C4-2B (cell line): ENCODE results near the gene SPATA13.

Experiments
- ZFX ChIP-seq: fragments of 450-650 bp; IDR thresholded peaks from 2 replicates; pipeline ENCODE4 v1.6.1; 2017
- TF ChIP-seq, protein P1 (sequence below): fragments of 450-650 bp; conservative IDR thresholded peaks from 2 replicates; pipeline ENCODE4 v1.5.1; 2017; ENCODE audit warnings: mild to moderate bottlenecking

DNA sequence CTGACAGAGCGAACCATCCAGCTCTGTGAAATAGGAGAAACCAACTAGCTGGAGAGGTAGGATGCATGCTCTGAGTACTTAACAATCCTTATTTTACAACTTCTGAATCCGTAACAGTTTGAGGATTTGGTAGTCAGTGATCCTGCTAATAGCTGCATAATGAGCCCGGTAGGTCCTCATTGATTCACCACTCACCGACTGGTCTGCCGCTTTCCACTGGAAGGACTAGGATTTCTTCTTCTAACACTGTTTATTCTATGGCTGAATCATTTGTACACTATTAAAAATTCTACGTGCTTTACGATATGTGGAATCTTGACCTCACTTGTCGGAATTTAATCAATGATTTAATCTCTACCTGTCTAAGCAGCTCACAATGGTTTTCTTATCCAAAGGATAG lies 33.9 kb downstream of the SPATA13 start:
- TF ChIP-seq, protein P1, sequence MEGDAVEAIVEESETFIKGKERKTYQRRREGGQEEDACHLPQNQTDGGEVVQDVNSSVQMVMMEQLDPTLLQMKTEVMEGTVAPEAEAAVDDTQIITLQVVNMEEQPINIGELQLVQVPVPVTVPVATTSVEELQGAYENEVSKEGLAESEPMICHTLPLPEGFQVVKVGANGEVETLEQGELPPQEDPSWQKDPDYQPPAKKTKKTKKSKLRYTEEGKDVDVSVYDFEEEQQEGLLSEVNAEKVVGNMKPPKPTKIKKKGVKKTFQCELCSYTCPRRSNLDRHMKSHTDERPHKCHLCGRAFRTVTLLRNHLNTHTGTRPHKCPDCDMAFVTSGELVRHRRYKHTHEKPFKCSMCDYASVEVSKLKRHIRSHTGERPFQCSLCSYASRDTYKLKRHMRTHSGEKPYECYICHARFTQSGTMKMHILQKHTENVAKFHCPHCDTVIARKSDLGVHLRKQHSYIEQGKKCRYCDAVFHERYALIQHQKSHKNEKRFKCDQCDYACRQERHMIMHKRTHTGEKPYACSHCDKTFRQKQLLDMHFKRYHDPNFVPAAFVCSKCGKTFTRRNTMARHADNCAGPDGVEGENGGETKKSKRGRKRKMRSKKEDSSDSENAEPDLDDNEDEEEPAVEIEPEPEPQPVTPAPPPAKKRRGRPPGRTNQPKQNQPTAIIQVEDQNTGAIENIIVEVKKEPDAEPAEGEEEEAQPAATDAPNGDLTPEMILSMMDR: no peak
- no peak for TF ChIP-seq ZFX
